ENCODE data around the gene FBL. TPM values are rescaled to one million over a fixed set of nuclear protein-coding genes. Genes with fewer than 3 reads are reported as not detected.

FBL gene
- polyA plus RNA-seq, 2 of the 4 experiments (the other 2 are of a cell fraction), result 716 to 1,141 TPM

- 95% methylated on average over 16 of the region's 16 CpGs for WGBS (ENCODE audit: missing lambda C conversion rate)
- no peak overlapping the region for H3K4me2 ChIP-seq
- TF ChIP-seq GATA3 (IDR thresholded peaks at IDR 0.05; ENCODE audit: borderline replicate concordance) (no peak), FOXS1 (CRISPR knock-in tag; IDR thresholded peaks at IDR 0.05) (no peak), EHF (CRISPR knock-in tag; IDR thresholded peaks at IDR 0.05) (no peak), HOXB13 (CRISPR knock-in tag; IDR thresholded peaks at IDR 0.05; ENCODE audit: low read depth) (no peak), BCL3 (IDR thresholded peaks at IDR 0.05) (no peak), ATOH8 (CRISPR knock-in tag; IDR thresholded peaks at IDR 0.05; ENCODE audit: low read depth) (no peak), HMGXB4 (CRISPR knock-in tag; IDR thresholded peaks at IDR 0.05; ENCODE audit: borderline replicate concordance) (no peak), POLR2A (IDR thresholded peaks at IDR 0.05; ENCODE audit: low read length) (no peak), USF2 (IDR thresholded peaks at IDR 0.05) (no peak), CEBPB (IDR thresholded peaks at IDR 0.05) (no peak), PBX3 (IDR thresholded peaks at IDR 0.05) (no peak), CTCF (IDR thresholded peaks at IDR 0.05) (no peak), EHMT2 (IDR thresholded peaks at IDR 0.05; ENCODE audit: low read depth) (no peak), REST (IDR thresholded peaks at IDR 0.05) (no peak), BHLHE40 (IDR thresholded peaks at IDR 0.05; ENCODE audit: low read depth, low read length) (no peak), POLR2AphosphoS2 (conservative IDR thresholded peaks at IDR 0.05; ENCODE audit: low read length) (no peak), HEYL (CRISPR knock-in tag; IDR thresholded peaks at IDR 0.05) (no peak), ZNF302 (CRISPR knock-in tag; IDR thresholded peaks at IDR 0.05) (no peak)
These were observed 14.5 kb downstream of the FBL start for GRCh38 chr19:39831679-39832078.

More at GRCh38 chr19:39831679-39832078, 14.5 kb downstream of the FBL start:
- CTCF ChIA-PET, result no interaction called here
- no peak overlapping the region for H3K27ac ChIP-seq
- no peak for ATAC-seq
- POLR2A ChIA-PET, result no interaction called here
- H3K4me3 ChIP-seq, result no peak overlapping the region
- no peak for FAIRE-seq
- H3K4me1 ChIP-seq, result peaks cover 17% of the 10 kb centered on the region
- no peaks in the 10 kb centered on the region for H3K9me3 ChIP-seq
- DNase-seq (ENCODE audit: low read depth in 1 of 2, low spot score in 1 of 2), result no peak

All from A549 (cell line).